NB4 (cell line): Measurements from ENCODE around the gene CCDC28B.

Source experiments
- CTCF ChIP-seq: IDR thresholded peaks from one replicate; pipeline ENCODE4 v1.5.1; 2012; ENCODE audit warnings: low read depth, low read length
- MYC ChIP-seq: IDR thresholded peaks from 2 replicates; pipeline ENCODE4 v1.6.1; 2011; ENCODE audit warnings: low read depth, low read length
- POLR2A ChIP-seq: IDR thresholded peaks from 2 replicates; pipeline ENCODE4 v1.6.1; 2011; ENCODE audit warnings: mild to moderate bottlenecking; ENCODE audit not compliant: insufficient read length; ENCODE audit errors: extremely low read depth
- TF ChIP-seq, protein P1 (sequence below): IDR thresholded peaks from 2 replicates; pipeline ENCODE4 v1.6.1; 2011; ENCODE audit warnings: low read depth, low read length

GRCh38 chr1:32240140-32240951 lies 40.0 kb downstream of the CCDC28B start:
- TF ChIP-seq CTCF (no peak), POLR2A (no peak), MYC (no peak)
- TF ChIP-seq, protein P1, sequence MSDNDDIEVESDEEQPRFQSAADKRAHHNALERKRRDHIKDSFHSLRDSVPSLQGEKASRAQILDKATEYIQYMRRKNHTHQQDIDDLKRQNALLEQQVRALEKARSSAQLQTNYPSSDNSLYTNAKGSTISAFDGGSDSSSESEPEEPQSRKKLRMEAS = no peak
